Activated CD4-positive, alpha-beta T cell treated with anti-CD3 and anti-CD28 coated beads for 1 hour (primary cell): Measurements from ENCODE around the gene ADAMTS2.

Source experiments
- DNase-seq: peaks from one replicate; pipeline ENCODE4 v3.0.0-alpha.2; 2020

Gene ADAMTS2

DNA sequence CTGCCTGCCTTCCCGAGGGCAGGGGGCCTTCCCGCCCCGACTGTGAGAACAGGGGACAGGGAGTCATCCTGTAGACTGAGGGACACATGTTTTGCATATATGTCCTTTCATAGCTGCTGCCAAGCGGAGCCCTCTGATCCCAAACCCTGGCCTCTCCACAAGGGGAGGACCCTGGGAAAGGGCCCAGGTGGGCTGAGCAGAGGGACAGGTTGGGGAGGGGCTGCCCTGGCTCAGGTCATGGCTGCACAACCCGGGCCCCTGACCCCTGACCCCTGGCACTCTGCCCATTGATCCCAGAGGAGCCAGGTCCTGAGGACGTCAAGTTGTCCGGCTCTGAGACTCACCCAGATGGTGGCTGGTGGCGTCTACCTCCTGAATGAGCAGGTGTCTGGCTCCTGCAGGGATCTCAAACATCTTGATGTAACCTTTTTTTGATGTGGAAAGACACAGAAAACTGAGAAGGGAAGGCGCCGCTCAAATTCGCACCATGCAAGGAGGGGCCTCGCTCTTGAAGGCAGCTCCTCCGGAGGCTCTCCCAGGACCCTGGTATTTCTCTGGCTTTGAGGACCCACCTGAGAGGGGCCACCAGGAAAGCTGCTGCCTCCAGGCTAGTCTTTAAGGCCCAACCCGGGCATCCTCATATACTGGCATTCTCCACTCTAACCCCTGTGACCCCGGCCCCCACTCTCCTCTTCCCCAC is 213.2 kb downstream of the ADAMTS2 start:
- no peak for DNase-seq

DNA sequence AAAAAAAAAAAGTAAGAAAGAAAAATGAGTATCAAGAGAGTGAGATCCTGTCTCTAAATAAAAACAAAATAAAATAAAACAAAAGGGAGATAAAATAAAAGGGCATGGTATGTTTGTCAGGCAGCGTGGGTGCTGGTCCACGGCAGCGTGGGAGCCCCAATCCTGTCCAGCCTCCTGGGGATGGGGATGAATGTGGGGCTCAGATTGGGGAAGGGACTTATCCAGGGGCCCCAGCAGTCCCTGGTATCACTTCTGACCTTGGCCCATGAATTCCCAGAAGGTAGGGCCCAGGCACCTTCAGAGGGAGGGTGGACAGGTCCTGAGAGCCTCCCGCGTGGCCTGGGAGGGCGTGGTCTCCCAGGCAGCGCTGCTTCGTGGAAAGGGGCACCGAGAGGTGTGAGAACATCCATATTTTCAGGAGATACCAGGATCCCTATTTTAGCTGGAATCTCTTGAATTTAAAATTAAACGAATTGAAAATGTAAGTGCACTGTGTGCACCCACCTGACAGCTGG is 213.9 kb downstream of the ADAMTS2 start:
- no peak for DNase-seq

DNA sequence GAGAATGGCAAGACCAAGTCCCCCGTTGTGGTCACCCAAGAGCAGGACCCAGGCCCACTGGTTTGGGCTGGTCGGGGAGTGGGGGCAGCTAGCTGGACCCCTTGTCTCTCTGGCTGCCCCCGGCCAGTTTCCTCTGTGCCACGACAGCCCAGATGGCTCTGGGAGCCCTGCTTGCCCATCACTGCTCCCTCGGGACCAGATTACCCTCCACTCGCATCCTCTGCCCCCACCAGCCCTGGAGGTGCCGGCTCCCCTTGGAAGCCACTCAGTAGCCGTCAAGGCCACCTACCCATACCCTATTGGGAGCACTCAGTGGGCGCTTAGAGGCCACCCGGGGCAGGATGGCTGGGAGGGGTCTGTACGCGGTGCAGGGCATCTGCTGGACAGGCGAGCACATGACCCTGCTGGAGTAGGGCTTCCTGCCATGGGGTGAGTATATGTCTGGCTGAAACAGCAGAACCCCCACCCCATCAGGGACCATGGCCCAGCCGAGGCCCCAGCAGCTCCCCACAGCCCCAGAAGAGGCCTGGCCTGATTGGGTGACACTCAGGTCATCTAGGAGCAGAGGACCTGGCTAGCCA is 215.1 kb downstream of the ADAMTS2 start:
- no peak for DNase-seq

DNA sequence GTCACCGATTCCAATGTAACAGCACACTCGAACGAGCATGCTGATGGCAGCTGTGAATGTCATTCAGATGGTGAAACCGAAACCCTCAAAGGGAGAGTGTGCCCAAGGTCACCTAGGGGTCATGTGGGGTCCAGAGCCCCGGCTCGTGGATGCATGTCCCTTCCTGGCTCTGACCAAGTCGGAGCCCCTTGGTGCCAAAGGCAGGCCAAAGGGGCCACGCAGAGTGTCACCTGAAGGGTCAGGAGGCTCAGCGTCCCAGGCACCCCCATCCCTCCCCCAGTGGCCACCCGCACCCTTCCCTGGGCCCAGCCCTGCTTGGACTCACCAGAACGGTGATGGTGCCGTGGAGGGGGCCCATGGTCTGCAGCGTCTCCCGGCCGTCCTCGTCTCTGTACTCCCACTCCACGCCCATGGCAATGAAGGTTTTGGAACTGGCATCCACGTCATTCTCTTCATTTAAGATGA is 215.6 kb downstream of the ADAMTS2 start:
- DNase-seq = no peak

DNA sequence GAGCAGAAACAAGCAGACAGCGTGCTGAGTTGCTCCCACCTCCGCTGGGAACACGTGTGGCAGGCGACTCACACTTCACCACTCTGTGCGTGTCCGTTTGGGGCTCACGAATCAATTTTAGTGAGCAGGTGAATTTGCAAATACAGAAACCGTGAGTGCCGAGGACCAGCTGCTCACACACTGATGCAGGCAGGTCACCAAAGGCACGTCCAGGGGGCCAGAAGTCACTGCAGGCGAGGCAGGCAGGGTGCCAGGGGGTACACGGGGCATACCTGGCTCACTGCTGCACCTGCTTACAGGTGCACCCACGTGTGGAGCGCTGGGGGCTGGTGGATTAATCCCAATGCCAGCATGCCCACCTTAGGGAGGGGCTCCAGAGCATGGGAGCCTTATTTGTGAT is 216.3 kb downstream of the ADAMTS2 start:
- DNase-seq = no peak

DNA sequence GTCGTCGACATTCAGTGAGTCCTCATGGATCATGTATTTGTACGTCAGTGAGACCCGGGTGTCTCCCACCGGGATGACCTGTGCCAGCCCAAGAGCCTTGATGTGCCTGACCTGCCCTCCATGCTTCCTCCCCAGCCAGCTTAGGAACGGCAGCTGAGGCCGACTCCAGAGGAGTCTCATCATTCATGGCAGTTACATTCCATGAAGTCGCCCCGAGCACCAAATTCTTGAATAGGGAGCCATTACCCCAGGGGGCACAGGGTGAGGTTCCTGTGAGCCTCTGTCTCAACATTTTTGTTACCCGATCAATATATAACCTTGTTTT is 217.3 kb downstream of the ADAMTS2 start:
- DNase-seq = no peak

DNA sequence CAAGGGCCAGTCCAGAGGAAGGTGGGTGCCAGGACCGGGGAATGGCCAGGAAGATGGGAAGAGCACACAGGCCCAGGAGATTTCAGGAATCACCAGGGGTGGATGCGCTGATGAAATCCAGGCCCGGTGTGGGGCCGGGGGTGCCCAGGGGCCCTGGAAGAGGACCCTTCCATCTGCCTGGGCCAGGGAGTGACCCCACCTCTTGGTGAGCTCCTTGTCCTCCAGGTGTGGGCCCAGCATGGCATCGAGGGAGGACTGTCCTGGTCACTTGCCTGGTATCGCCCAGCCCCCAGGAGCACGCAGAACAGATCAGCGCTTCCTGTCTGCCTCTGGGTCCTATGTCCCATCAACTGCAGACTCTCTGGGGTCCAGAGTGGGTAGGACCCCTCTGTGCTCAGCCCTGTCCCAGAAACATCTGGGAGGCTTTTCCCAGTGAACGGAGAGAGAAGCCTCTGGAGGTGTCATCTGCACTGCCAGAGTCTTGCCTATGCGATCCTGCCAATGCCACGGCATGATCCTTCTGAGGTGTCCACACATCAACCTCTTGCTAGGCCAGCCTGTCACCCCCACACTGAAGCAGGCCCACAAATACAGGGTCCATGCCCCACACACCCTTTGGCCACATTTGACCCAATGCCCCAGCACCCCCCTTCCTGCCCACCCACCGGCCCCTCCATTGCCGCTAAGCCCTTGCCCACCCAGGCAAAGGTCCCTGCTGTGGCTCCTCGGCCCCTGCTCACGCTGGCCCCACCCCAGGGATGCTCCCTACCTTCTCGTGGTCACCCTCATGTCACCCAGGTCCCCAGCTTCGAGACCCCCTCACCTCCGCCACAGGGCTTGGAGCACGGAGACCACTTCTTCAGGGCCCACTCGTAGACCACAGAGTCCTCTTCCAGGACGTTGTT is 217.9 kb downstream of the ADAMTS2 start:
- DNase-seq = no peak

DNA sequence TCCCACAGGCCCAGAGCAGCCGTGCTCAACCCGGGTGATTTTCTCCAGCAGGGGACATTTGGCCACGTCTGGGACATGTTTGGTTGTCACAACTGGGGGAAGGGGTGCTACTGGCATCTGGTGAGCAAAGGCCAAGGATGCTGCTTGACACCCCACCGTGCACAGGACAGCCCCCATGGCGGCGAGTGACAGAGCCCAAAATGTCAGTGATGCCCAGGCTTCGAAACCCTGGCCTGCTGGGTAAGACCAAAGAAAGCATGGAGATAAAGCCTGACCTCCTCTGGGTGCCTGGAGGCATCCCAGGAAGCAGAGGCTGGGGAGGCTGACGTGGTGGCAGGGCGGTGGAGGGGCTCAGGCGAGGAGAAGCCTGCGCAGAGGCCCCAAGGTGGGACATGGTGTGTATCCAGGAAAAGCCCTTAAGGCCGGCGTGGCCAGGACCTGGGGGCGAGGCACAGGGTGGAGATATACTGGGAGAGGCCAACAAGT is 218.7 kb downstream of the ADAMTS2 start:
- no peak for DNase-seq

DNA sequence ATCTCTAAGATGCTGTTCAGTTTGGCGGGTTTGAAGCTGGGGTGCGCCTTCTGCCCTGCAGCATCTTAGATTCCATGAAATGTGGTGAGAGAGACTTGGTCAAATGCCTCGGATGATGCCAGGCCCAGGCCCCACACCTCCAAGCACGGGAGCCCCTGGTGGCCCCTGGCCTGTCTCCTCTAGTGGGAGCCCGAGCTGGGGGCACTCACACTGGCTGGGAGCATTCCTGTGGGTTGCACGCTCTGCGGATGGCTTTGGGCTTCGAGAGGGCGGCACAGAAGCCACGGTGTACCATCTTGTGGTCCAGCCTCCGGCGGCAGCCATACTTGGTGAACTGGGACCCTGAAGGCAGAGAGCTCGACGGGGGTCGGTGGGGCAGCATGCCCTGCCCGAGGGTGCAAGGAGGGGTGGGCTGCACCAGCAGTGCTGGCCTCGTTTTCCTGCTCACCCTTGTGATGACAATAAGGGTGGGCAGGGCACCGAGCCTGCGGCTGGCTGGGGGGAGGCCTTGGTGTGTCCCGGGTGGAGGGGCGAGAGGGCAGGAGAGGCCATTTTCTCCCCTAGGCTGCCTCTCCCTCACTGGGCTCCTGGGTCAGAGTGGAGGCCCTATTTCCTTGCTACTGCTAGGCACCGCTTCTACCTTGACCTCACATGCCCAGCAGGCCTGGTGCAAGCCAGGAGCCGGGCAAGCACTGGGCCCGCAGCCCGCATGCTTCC is 219.3 kb downstream of the ADAMTS2 start:
- no peak for DNase-seq

DNA sequence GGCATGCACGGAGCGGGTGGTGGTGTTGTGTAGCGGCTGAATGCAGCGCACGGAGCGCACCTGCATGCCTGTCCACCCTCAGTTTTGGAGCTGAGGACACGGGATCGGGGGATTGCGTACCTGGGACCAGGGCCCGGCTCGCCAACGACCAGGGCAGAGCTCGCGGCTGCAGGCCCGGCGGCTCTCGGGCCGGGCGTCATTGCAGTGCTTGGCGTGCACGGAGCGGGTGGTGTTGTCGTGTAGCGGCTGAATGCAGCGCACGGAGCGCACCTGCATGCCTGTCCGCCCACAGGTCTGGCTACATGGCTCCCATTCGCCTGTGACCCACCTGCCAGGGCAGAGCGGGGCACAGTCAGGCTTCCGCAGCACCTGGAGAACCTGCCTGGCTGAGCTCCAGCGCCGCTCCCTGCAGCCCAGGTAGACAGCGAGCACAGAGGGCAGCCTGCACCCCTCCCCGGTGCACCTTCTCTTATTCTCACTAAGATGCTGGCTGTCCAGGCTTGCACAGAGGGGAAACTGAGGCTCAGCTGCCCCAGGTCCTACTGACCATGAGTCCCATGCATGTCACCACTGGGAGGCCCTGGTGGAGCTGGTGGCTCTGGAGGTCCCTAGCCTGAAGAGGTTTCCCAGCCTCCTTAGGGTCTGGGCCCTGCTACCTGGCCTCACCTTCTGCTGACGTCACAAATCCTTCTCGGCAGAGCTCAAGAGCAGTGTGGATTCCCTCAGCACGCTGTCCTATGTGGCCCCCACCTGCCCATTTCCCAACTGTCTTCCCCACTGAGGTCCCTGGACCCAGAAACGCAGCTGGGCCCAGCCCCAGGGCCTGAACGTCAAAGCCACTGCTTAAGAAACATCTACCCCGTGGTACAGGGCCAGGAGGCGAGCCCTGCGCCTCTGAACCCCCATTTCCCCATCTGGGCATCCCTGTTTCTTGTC is 220.1 kb downstream of the ADAMTS2 start:
- no peak for DNase-seq

DNA sequence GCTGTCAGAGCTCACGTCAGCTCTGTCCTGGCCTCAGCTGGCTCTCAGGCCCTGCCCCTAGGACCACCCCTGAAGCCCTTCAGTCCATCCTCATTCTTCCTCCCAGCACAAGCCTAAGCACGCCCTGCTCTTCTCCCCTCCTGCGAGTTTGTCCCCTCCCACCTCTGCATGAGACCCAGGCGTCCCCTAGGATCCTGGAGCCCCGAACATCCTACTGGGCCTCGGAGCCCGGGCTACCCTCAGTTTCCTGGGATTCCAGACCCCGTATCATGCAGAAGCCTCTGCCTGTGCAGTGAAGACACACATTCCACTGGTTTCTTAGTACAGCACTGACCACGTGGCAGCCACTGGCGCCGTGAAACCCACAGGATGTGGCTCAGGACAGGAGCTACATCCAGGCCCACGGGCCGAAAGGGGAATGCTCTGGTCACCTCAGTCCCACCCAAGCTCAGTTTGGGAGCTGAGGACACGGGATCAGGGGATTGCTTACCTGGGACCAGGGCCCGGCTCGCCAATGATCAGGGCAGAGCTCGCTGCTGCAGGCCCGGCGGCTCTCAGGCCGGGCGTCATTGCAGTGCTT is 220.9 kb downstream of the ADAMTS2 start:
- no peak for DNase-seq

DNA sequence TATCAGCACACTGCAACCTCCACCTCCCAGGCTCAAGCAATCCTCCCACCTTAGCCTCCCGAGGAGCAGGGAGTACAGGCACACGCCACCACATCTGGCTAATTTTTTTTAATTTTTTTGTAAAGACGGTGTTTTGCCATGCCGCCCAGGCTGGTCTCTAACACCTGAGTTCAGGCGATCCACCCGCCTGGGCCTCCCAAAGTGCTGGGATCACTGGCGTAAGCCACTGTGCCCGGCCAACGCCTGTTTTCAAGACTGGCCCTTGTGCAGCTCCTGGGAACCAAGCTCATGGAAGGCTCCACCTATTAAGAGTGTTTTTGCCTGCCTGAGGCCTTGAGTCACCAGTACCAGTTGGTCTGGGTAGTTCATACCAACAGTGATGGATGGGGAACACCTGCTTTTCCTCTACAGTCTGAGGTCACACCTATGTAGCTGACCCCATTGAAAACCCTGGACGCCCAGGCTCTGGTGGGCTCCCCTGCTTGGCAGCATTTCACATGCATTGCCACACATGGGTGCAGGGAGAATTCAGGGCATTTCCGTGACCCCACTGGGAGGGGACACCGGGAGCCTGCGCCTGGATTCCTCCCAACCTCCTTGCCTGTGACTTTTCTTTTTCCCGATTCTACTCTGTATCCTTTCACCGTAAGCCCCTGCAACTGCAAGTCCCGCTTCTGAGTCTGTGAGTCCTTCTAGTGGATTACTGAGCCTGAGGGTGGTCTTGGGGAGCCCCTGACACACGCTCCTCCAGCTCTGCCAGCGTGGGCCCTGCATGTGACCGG is 221.6 kb downstream of the ADAMTS2 start:
- DNase-seq = no peak

DNA sequence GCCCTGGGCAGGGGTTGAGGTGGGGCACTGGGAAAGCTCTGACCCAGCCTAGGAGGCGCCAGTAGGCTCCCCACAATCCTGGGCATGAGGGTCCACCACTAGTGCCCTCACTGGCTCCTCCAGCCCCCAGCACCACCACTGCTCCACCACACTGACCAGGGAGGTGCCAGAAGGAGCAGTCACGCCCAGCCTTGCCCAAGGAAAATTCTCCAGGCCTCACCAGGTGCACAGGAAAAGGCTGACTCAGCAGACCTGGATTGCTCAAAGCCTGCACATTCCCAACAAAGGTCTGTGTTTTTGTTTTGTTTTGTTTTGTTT is 222.2 kb downstream of the ADAMTS2 start:
- no peak for DNase-seq

DNA sequence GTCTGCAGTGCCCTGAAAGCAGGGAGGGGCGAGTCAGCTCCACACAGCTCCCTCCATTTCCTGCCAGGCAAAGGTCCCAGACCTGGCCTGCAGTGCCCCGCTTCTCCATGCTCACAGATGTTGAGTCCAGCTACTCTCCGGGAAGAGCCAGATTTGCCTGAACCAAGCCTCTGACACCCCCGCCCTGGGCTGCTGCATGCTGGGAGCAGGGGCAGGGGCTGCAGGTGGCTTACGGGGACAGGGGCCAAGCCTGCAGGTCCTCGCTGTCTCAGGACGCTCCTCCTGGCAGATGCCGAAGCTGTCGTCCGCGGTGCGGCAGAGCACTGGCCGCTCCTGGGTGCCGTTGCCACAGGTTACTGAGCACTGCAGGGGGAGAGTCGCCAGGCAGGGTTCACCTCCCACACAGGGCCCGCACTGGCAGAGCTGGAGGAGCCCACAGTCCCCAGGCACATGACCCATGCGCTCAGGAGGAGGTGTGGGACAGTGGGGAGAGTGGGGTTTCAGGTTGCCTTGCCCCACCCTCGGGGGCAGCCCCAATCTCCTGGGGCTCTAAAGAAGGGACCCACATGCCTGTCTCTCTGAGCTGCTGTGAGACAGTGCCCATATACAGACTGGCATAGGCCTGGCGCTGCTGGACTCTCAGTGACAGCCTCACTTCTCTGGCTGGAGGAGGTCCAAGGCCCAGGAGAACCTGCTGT is 222.7 kb downstream of the ADAMTS2 start:
- DNase-seq = no peak

DNA sequence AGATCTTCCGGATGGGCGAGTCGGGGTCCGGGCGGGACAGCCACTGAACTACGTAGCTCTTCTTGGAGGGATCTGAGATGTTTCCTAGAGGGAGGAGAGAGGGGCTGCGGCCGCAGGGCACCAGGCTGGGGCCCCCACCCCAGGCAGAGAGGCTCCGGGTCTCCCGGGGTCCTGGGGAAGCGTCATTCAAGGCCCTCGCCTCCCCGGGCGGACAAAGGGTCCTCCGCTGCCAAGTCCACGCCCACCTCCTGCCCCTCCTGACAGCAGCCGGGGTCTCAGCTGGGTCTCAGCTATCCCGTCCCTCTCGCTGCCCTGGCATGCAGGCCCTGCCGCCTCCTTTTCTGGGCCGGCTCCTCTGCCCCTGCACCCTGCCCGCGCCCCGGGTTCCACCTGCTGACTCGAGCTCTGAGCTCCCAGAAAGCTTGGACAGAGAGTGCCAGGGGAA is 223.6 kb downstream of the ADAMTS2 start:
- no peak for DNase-seq

DNA sequence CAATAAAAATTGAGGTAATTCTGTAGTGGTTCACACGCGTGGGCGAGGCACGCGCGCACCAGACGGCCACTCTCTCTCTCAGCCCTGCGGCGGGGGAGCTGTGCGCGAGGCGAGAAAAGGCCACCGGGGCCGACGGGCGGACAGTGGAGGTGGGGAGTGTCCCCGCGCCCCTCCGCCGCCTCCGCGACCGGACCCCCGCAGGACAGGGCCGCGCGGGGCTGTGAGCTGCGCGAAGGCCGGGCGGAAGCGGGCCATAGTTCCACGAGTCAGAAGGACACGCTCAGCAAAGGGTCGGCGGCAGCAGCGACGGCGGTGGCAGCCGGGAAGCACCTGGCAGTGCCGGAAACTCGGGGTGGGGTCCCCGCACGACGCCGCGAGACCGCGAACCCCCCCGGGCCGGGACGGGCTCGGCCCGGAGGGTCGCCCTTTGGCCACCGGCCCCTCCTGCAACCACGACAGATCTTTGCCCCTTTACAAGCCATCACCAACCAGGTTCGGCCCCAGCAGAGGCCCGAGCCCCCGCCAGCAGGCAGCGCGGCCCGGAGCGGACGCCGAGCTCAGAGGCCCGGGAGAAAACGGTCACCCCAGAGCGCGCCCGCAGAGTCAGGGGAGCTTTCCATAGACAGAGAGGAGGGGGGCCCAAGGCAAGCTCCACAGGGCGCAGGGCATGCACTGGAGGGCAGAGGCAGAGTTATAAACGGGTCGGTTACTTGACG is 224.2 kb downstream of the ADAMTS2 start:
- DNase-seq = no peak

DNA sequence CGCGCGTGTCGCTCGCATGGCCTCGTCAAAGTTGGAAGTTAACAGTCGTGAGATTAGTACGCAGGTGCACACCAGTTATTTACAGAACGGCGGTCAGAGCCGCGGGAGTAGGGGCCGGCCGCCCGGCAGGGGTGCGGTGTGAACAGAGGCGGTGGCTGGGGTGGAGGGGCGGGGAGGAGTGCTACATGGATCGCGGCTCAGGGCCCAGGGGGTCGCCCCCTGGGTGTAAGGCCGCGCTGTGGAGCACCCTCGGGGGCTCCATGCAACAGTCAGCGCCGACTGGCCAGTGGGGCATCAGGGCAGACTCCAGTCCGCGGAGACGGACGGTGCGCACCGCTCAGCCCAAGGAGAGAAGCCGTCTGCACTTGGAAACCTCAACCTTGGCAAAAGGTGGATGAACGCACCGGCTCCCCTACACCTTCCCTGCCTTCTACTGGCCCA is 224.8 kb downstream of the ADAMTS2 start:
- DNase-seq = no peak

DNA sequence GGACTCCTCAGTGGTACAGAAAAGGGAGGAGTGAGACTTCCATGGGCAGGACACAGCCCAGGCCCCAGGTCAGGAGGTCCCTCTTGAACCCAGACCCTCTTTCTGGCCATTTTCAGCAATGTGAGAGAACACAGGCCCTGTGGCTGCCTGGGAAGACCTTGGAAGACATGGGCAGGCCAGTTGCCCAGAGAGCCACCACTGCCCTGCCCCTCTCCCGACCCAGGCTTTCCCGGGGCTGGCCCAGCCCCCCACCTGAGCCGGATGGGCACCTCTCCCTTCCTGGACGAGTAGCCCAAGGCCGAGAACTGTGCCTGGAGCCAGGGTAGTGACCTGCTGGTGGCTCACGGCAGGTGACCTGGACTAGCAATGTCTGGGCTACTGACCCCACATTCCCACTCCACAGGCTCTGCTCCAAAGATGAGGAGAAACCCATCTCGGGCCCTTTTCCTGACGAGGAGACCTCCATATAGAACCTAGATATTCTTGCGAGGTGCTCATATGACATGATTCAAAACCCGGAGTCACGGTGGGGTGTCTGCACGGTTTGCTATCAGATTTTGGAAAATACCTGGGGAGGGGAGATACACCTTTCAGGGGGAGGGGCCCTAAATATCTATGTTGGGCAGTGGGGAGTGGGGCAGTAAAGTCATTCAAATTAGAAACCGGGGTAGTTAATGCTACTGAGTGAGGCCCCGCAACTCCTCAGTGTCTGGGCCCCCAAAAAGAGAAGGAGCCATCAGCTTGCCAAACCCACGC is 225.7 kb downstream of the ADAMTS2 start:
- DNase-seq = no peak
